Left ventricle myocardium inferior (tissue), 1 donor: ENCODE measurements around the gene PSAT1. TPM values are rescaled to one million over a fixed set of nuclear protein-coding genes. Genes with fewer than 3 reads are reported as not detected.
A peak's percentile ranks its signal among the peaks of the same experiment; 100 is the strongest.

ENCODE experiments used
- DNase-seq: peaks from one replicate; pipeline ENCODE4 v3.0.0-alpha.2; 2020
- H3K27ac ChIP-seq: fragments of 200-600 bp; replicated peaks from 2 replicates; pipeline ENCODE4 v1.8.0; 2021
- H3K27me3 ChIP-seq: fragments of 200-600 bp; 2 replicates; pipeline ENCODE4 v1.8.0; 2021; ENCODE audit warnings: low read depth
- H3K36me3 ChIP-seq: fragments of 200-600 bp; 2 replicates; pipeline ENCODE4 v1.8.0; 2021
- H3K4me1 ChIP-seq: fragments of 200-600 bp; 2 replicates; pipeline ENCODE4 v1.8.0; 2021
- H3K4me3 ChIP-seq: fragments of 200-600 bp; 2 replicates; pipeline ENCODE4 v1.8.0; 2021; ENCODE audit warnings: mild to moderate bottlenecking, moderate library complexity
- H3K9me3 ChIP-seq: fragments of 200-600 bp; replicated peaks from 2 replicates; pipeline ENCODE4 v1.8.0; 2021
- intact Hi-C: fragments of 100-400 bp; cut with micrococcal nuclease; formaldehyde crosslinking; loops from one replicate; pipeline ENCODE4 v1.11.0; 2022
- total RNA-seq: library from RNA; stranded (reverse); fragmentation: NEBNext Ultra II Directional; extraction: Animal tissue kit (Norgen Biotek cat#: 25700); gene quantifications from one replicate; pipeline ENCODE4 v1.2.1, GENCODE V29; 2021
- TF ChIP-seq, protein P1 (sequence below): fragments of 200-600 bp; IDR thresholded peaks from 2 replicates; pipeline ENCODE4 v1.8.0; 2021; ENCODE audit warnings: antibody characterized with exemption, mild to moderate bottlenecking, borderline replicate concordance
- donor health status: DM: no; HTN: yes; CAD: no; lungs with severe emphysema.

PSAT1 gene
- total RNA-seq, 1 donor from 2014 or later: 0.77 TPM

GRCh38 chr9:78369639-78370219 is 72.8 kb downstream of the PSAT1 start:
- H3K36me3 ChIP-seq: no peaks in the 10 kb centered on the region
- H3K4me3 ChIP-seq: no peak overlapping the region
- H3K9me3 ChIP-seq: no peaks in the 10 kb centered on the region
- intact Hi-C loops: no loop called here
- H3K4me1 ChIP-seq: no peaks in the 10 kb centered on the region
- H3K27ac ChIP-seq: no peak overlapping the region
- TF ChIP-seq, protein P1, sequence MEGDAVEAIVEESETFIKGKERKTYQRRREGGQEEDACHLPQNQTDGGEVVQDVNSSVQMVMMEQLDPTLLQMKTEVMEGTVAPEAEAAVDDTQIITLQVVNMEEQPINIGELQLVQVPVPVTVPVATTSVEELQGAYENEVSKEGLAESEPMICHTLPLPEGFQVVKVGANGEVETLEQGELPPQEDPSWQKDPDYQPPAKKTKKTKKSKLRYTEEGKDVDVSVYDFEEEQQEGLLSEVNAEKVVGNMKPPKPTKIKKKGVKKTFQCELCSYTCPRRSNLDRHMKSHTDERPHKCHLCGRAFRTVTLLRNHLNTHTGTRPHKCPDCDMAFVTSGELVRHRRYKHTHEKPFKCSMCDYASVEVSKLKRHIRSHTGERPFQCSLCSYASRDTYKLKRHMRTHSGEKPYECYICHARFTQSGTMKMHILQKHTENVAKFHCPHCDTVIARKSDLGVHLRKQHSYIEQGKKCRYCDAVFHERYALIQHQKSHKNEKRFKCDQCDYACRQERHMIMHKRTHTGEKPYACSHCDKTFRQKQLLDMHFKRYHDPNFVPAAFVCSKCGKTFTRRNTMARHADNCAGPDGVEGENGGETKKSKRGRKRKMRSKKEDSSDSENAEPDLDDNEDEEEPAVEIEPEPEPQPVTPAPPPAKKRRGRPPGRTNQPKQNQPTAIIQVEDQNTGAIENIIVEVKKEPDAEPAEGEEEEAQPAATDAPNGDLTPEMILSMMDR: peak; percentile 74
- peak; percentile 57 for DNase-seq
- H3K27me3 ChIP-seq: peaks cover 63% of the 10 kb centered on the region

DNA sequence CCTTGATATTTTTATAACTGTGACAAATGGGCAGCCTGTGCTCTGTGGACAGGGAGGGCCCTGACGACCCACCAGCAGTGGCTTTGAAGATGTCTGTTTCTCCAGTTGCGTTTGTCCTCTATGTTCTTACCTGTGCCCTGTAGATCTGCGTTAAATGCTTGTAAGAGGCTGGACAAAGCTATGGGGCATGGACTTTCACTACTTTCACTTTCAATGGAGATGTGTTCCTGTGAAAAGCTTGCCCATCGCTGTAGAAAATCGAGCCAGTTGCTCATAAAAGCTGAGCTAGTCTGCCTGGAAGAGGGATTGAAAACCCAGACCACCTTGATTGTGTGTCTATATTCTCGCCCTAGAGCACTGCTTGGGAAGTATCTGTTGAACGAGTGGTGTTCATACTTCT is 74.1 kb downstream of the PSAT1 start:
- no peak overlapping the region for H3K4me3 ChIP-seq
- TF ChIP-seq, protein P1: no peak
- no peak for DNase-seq
- H3K27me3 ChIP-seq: peaks cover 73% of the 10 kb centered on the region
- H3K27ac ChIP-seq: no peak overlapping the region
- no peaks in the 10 kb centered on the region for H3K4me1 ChIP-seq
- H3K9me3 ChIP-seq: no peaks in the 10 kb centered on the region
- intact Hi-C loops: no loop called here
- H3K36me3 ChIP-seq: no peaks in the 10 kb centered on the region

DNA sequence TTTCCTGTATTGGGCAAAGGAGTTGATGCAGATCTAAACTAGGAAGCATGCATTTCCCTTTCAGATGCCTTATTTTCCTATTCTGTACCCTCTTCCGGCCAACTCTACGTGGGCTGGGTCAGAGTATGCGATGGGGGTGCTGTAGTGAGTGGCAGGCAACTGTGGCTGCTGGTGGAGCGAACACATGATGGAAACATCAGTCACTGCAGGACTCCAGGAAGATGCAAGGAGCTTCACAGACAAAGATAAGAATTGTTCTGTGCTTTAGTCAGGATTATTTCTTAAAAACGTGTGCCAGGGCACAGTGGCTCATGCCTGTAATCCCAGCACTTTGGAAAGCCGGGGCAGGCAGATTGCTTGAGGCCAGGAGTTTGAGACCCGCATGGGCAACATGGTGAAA is 75.1 kb downstream of the PSAT1 start:
- Histone ChIP-seq H3K9me3 (no peaks in the 10 kb centered on the region), H3K36me3 (no peaks in the 10 kb centered on the region), H3K27ac (no peak overlapping the region), H3K4me3 (no peak overlapping the region), H3K27me3 (peaks cover 76% of the 10 kb centered on the region), H3K4me1 (no peaks in the 10 kb centered on the region)
- no peak for DNase-seq
- intact Hi-C loops: no loop called here
- TF ChIP-seq, protein P1: no peak

Other genes with a start within 250 kb of the PSAT1 start
- gene CEP78, start 61.0 kb upstream of the PSAT1 start, total RNA-seq: 3.4 TPM